B cell (primary cell): ENCODE results near the gene EPB41L3.

Experiments used
- EZH2 ChIP-seq: IDR thresholded peaks from 2 replicates; pipeline ENCODE4 v1.6.1; 2012; ENCODE audit warnings: borderline replicate concordance, low read depth, mild to moderate bottlenecking, moderate library complexity, low read length; ENCODE audit not compliant: insufficient read depth, poor library complexity, severe bottlenecking
- TF ChIP-seq, protein P1 (sequence below): fragments of 200-600 bp; IDR thresholded peaks from one replicate; pipeline ENCODE4 v1.8.0; 2022; ENCODE audit warnings: antibody characterized with exemption, mild to moderate bottlenecking

DNA sequence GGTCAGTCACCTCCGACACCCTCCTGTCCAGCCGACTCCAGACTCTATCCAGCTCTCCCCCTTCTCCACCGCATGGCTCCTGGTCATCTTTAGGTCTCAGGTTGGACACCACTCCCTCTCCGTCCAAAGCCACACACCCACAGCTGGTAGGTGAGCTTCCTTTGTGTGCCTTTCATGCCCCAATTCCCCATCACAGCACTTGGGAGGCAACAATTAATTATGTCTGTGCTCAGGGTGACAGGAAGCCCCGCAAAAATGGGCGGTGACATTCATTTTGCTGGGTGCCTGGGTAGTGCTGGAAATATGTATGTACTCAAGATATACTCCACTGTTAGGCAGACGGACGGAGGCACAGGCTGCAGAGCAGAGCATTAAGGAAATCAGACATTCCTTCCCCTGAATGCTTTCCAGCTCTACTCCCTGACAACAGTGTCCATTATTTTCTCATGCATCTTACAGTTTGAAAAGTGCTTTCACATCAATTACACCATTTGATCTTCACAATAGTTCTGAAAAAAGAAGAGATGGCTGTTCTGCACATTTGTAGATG is 13.1 kb downstream of the EPB41L3 start:
- TF ChIP-seq, protein P1, sequence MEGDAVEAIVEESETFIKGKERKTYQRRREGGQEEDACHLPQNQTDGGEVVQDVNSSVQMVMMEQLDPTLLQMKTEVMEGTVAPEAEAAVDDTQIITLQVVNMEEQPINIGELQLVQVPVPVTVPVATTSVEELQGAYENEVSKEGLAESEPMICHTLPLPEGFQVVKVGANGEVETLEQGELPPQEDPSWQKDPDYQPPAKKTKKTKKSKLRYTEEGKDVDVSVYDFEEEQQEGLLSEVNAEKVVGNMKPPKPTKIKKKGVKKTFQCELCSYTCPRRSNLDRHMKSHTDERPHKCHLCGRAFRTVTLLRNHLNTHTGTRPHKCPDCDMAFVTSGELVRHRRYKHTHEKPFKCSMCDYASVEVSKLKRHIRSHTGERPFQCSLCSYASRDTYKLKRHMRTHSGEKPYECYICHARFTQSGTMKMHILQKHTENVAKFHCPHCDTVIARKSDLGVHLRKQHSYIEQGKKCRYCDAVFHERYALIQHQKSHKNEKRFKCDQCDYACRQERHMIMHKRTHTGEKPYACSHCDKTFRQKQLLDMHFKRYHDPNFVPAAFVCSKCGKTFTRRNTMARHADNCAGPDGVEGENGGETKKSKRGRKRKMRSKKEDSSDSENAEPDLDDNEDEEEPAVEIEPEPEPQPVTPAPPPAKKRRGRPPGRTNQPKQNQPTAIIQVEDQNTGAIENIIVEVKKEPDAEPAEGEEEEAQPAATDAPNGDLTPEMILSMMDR: no peak
- no peak for TF ChIP-seq EZH2
